ENCODE measurements around the gene UBE2R2.
A peak's percentile ranks its signal among the peaks of the same experiment; 100 is the strongest.

DNA sequence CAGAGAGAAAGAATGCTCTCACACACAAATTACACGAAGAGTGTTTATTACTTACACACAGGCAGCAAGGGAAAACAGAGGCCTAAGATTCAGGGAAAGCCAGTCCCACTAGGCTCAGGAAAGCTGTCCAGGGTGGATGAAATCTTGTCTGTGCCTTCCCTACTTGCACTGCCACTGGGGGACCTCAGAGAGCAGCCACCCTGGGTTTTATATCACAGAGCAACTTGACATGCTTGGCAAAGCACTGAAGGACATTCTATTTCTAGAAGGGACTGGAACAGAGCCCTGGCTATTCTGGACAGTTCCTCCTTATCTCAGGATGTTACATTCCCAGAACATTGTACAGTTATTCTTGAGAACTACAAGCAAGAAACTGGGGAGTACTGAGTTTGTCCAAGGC is 29.1 kb upstream of the UBE2R2 start:
- TF ChIP-seq, protein P1, sequence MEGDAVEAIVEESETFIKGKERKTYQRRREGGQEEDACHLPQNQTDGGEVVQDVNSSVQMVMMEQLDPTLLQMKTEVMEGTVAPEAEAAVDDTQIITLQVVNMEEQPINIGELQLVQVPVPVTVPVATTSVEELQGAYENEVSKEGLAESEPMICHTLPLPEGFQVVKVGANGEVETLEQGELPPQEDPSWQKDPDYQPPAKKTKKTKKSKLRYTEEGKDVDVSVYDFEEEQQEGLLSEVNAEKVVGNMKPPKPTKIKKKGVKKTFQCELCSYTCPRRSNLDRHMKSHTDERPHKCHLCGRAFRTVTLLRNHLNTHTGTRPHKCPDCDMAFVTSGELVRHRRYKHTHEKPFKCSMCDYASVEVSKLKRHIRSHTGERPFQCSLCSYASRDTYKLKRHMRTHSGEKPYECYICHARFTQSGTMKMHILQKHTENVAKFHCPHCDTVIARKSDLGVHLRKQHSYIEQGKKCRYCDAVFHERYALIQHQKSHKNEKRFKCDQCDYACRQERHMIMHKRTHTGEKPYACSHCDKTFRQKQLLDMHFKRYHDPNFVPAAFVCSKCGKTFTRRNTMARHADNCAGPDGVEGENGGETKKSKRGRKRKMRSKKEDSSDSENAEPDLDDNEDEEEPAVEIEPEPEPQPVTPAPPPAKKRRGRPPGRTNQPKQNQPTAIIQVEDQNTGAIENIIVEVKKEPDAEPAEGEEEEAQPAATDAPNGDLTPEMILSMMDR (conservative IDR thresholded peaks at IDR 0.05; ENCODE audit: low read length): 0 out of 2 replicates have a peak, but pooled peaks have one; percentile 13
- TF ChIP-seq EZH2phosphoT487 (IDR thresholded peaks at IDR 0.05; ENCODE audit: borderline replicate concordance): no peak

Measured in Loucy (cell line).